Activated CD4-positive, alpha-beta memory T cell treated with anti-CD3 and anti-CD28 coated beads for 36 hours (primary cell): ENCODE results near the gene TTC29. TPM values are rescaled to one million over a fixed set of nuclear protein-coding genes. Genes with fewer than 3 reads are reported as not detected.
"Not testable (repeated sequence)": the region's sequence is repeated elsewhere in the genome, so short reads cannot be mapped to it uniquely, and the experiment has no call there.

Experiments
- CTCF ChIA-PET: fragments of 350-600 bp; sonication (Branson Sonifier 250); formaldehyde crosslinking; loops from one replicate; lab custom pipeline; 2021; ENCODE audit warnings: antibody characterized with exemption, inconsistent platforms; lab: Charles Lee
- POLR2A ChIA-PET: fragments of 350-600 bp; sonication (Branson Sonifier 250); formaldehyde crosslinking; loops from one replicate; lab custom pipeline; 2021; ENCODE audit warnings: antibody characterized with exemption; lab: Charles Lee
- DNase-seq: peaks from one replicate; pipeline ENCODE4 v3.0.0-alpha.2; 2020
- H3K27ac Mint-ChIP-seq: one replicate; pipeline ENCODE4 v1.8.0; 2021; ENCODE audit warnings: mixed read lengths
- H3K27me3 Mint-ChIP-seq: one replicate; pipeline ENCODE4 v1.8.0; 2021; ENCODE audit warnings: mixed read lengths
- H3K36me3 Mint-ChIP-seq: one replicate; pipeline ENCODE4 v1.8.0; 2021; ENCODE audit warnings: mixed read lengths
- H3K4me1 Mint-ChIP-seq: one replicate; pipeline ENCODE4 v1.8.0; 2021; ENCODE audit warnings: low read depth, mixed read lengths
- H3K4me3 Mint-ChIP-seq: one replicate; pipeline ENCODE4 v1.8.0; 2021; ENCODE audit warnings: mild to moderate bottlenecking, mixed read lengths
- H3K9me3 Mint-ChIP-seq: one replicate; pipeline ENCODE4 v1.8.0; 2021; ENCODE audit warnings: mixed read lengths
- intact Hi-C: fragments of 100-400 bp; cut with micrococcal nuclease; formaldehyde crosslinking; loops from one replicate; pipeline ENCODE4 v1.15.1; 2023
- total RNA-seq, 2 experiments: library from RNA; stranded (reverse); gene quantifications; one replicate each; pipeline ENCODE4 v1.2.3, GENCODE V29; 2021

Gene TTC29
- total RNA-seq, 2 experiments from 2014 or later: not detected

GRCh38 chr4:146847345-146847744 lies 98.3 kb downstream of the TTC29 start:
- peaks cover 1% of the 10 kb centered on the region for H3K27me3 Mint-ChIP-seq
- intact Hi-C loops: no loop called here
- ChIA-PET CTCF (no interaction called here), POLR2A (no interaction called here)
- H3K36me3 Mint-ChIP-seq: no peaks in the 10 kb centered on the region
- no peak for DNase-seq
- no peak overlapping the region for H3K27ac Mint-ChIP-seq
- H3K4me1 Mint-ChIP-seq: no peaks in the 10 kb centered on the region
- no peak overlapping the region for H3K4me3 Mint-ChIP-seq
- H3K9me3 Mint-ChIP-seq: no peaks in the 10 kb centered on the region

DNA sequence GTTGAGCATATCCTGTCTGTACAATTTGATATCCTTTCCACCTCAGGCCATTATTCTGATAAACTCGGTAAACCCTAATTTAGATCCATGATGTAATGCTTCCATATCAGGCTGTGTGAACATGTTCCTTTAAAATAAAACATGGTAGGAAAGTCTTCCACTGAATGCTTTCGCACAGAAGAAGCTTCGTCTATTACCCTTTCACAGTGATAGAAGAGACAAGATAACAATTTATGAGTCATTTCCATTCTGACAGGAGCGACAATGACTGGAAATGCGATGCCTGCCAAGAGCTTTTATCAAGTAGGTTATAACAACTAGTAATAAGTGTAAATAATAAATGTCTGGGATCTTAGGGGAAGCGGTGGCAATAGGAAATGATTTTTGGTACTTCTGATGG lies 98.8 kb downstream of the TTC29 start:
- intact Hi-C loops: no loop called here
- POLR2A ChIA-PET: no interaction called here
- no peak overlapping the region for H3K4me3 Mint-ChIP-seq

GRCh38 chr4:146844761-146845160 lies 100.9 kb downstream of the TTC29 start:
- no peak for DNase-seq
- no peak overlapping the region for H3K4me3 Mint-ChIP-seq
- H3K36me3 Mint-ChIP-seq: no peaks in the 10 kb centered on the region
- intact Hi-C loops: no loop called here
- H3K27me3 Mint-ChIP-seq: peaks cover 1% of the 10 kb centered on the region
- H3K27ac Mint-ChIP-seq: no peak overlapping the region
- ChIA-PET CTCF (no interaction called here), POLR2A (no interaction called here)
- no peaks in the 10 kb centered on the region for H3K9me3 Mint-ChIP-seq
- H3K4me1 Mint-ChIP-seq: no peaks in the 10 kb centered on the region

More for the DNA sequence above, 98.8 kb downstream of the TTC29 start:
- no peaks in the 10 kb centered on the region for H3K4me1 Mint-ChIP-seq
- H3K36me3 Mint-ChIP-seq: no peaks in the 10 kb centered on the region
- CTCF ChIA-PET: no interaction called here
- H3K27me3 Mint-ChIP-seq: peaks cover 1% of the 10 kb centered on the region
- H3K27ac Mint-ChIP-seq: no peak overlapping the region
- no peak for DNase-seq
- no peaks in the 10 kb centered on the region for H3K9me3 Mint-ChIP-seq

GRCh38 chr4:146842876-146843275 lies 102.8 kb downstream of the TTC29 start:
- DNase-seq: no peak
- ChIA-PET CTCF (no interaction called here), POLR2A (no interaction called here)
- Mint-ChIP-seq H3K27me3 (no peaks in the 10 kb centered on the region), H3K4me3 (no peak overlapping the region), H3K36me3 (no peaks in the 10 kb centered on the region), H3K9me3 (no peaks in the 10 kb centered on the region), H3K4me1 (no peaks in the 10 kb centered on the region), H3K27ac (no peak overlapping the region)
- intact Hi-C loops: no loop called here

GRCh38 chr4:146840731-146841130 lies 104.9 kb downstream of the TTC29 start:
- POLR2A ChIA-PET: no interaction called here

GRCh38 chr4:146835096-146835495 lies 110.6 kb downstream of the TTC29 start:
- Mint-ChIP-seq H3K4me3 (no peak overlapping the region), H3K27ac (no peak overlapping the region), H3K4me1 (no peaks in the 10 kb centered on the region), H3K36me3 (no peaks in the 10 kb centered on the region), H3K27me3 (peaks cover 2% of the 10 kb centered on the region), H3K9me3 (no peaks in the 10 kb centered on the region)
- ChIA-PET CTCF (no interaction called here), POLR2A (no interaction called here)
- intact Hi-C loops: no loop called here
- DNase-seq: no peak

More at GRCh38 chr4:146840731-146841130, 104.9 kb downstream of the TTC29 start:
- DNase-seq: no peak
- intact Hi-C loops: no loop called here
- no peaks in the 10 kb centered on the region for H3K4me1 Mint-ChIP-seq
- no peak overlapping the region for H3K4me3 Mint-ChIP-seq
- H3K27me3 Mint-ChIP-seq: no peaks in the 10 kb centered on the region
- H3K36me3 Mint-ChIP-seq: no peaks in the 10 kb centered on the region
- H3K27ac Mint-ChIP-seq: no peak overlapping the region
- CTCF ChIA-PET: no interaction called here
- H3K9me3 Mint-ChIP-seq: no peaks in the 10 kb centered on the region

- no peaks in the 10 kb centered on the region for H3K9me3 Mint-ChIP-seq
- peaks cover 2% of the 10 kb centered on the region for H3K27me3 Mint-ChIP-seq
- CTCF ChIA-PET: no interaction called here
- no peak overlapping the region for H3K4me3 Mint-ChIP-seq
- no peaks in the 10 kb centered on the region for H3K36me3 Mint-ChIP-seq
- no peak overlapping the region for H3K27ac Mint-ChIP-seq
- intact Hi-C loops: no loop called here
- no peak for DNase-seq
- H3K4me1 Mint-ChIP-seq: no peaks in the 10 kb centered on the region
- POLR2A ChIA-PET: no interaction called here
Observed at GRCh38 chr4:146834263-146835034, 111.2 kb downstream of the TTC29 start.

DNA sequence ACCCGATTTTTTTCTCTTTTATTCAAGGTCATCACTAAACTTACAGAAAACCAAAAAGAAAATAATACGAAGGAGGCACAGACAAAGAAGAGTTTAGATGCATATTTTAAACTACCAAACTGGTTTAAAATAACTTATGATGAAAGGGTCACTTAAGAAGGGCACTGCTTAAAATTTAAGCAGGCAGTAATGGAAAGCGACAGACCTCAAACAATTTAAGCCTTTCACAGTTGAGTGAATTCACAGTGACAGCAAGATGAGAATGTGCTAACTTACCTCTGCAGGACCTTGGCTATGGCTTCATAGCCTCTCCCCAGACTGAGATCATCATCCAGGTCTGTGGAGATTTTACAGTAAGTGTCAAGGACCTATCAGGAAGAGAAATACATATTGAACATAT lies 112.1 kb downstream of the TTC29 start:
- Mint-ChIP-seq H3K4me3 (no peak overlapping the region), H3K27me3 (peaks cover 2% of the 10 kb centered on the region), H3K9me3 (no peaks in the 10 kb centered on the region), H3K27ac (no peak overlapping the region), H3K36me3 (no peaks in the 10 kb centered on the region), H3K4me1 (no peaks in the 10 kb centered on the region)
- CTCF ChIA-PET: no interaction called here
- POLR2A ChIA-PET: no interaction called here
- intact Hi-C loops: no loop called here
- no peak for DNase-seq

DNA sequence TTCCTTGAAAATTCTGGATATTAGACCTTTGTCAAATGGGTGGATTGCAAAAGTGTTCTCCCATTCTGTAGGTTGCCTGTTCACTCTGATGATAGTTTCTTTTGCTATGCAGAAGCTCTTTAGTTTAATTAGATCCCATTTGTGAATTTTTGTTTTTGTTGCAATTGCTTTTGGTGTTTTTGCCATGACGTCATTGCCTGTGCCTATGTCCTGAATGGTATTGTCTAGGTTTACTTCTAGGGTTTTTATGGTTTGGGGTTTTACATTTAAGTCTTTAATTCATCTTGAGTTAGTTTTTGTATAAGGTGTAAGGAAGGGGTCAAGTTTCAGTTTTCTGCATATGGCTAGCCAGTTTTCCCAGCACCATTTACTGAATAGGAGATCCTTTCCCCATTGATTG lies 122.7 kb downstream of the TTC29 start:
- H3K27me3 Mint-ChIP-seq, CTCF ChIA-PET, H3K9me3 Mint-ChIP-seq, H3K27ac Mint-ChIP-seq, H3K4me1 Mint-ChIP-seq, H3K36me3 Mint-ChIP-seq, POLR2A ChIA-PET, intact Hi-C loops, H3K4me3 Mint-ChIP-seq, DNase-seq: not testable (repeated sequence)

- H3K27me3 Mint-ChIP-seq: peaks cover 1% of the 10 kb centered on the region
- intact Hi-C loops: no loop called here
- no peak overlapping the region for H3K4me3 Mint-ChIP-seq
Observed at GRCh38 chr4:146814750-146815149, 130.9 kb downstream of the TTC29 start.

DNA sequence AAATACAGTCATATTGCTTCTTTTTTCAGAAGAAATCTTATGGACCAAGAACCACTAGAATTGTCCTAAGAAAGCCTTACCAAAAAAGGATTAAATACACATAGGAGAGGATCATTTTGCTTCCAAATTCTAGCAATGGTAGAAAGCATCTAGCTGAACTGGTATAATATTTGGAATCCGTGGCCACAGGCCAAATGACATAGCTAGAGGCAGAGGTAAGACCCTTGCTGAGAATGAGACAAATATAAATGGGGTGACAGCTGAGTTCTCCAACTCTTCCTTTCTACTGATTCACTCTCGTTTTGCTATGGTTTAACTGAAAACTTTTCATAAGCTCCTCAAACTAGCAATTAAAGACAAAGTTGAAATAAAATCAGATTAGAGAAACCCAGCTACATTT lies 150.0 kb downstream of the TTC29 start:
- CTCF ChIA-PET: no interaction called here

More at GRCh38 chr4:146814750-146815149, 130.9 kb downstream of the TTC29 start:
- Mint-ChIP-seq H3K27ac (no peak overlapping the region), H3K4me1 (no peaks in the 10 kb centered on the region), H3K9me3 (peaks cover 2% of the 10 kb centered on the region), H3K36me3 (no peaks in the 10 kb centered on the region)
- ChIA-PET POLR2A (no interaction called here), CTCF (no interaction called here)
- no peak for DNase-seq

GRCh38 chr4:146793727-146794126 lies 151.9 kb downstream of the TTC29 start:
- POLR2A ChIA-PET: no interaction called here
- intact Hi-C loops: no loop called here
- Mint-ChIP-seq H3K36me3 (no peaks in the 10 kb centered on the region), H3K4me1 (no peaks in the 10 kb centered on the region), H3K9me3 (no peaks in the 10 kb centered on the region), H3K27ac (no peak overlapping the region), H3K27me3 (no peaks in the 10 kb centered on the region), H3K4me3 (no peak overlapping the region)
- DNase-seq: no peak
- CTCF ChIA-PET: interaction anchor here (0.7 kb wide), 1 partner anchor 80 kb away, joined by 3 read pairs; no protein-coding TSS in a partner anchor

More for the DNA sequence above, 150.0 kb downstream of the TTC29 start:
- DNase-seq: no peak
- POLR2A ChIA-PET: no interaction called here
- peaks cover 3% of the 10 kb centered on the region for H3K27me3 Mint-ChIP-seq
- no peak overlapping the region for H3K4me3 Mint-ChIP-seq
- H3K9me3 Mint-ChIP-seq: no peaks in the 10 kb centered on the region
- no peak overlapping the region for H3K27ac Mint-ChIP-seq
- H3K4me1 Mint-ChIP-seq: no peaks in the 10 kb centered on the region
- intact Hi-C loops: no loop called here
- H3K36me3 Mint-ChIP-seq: no peaks in the 10 kb centered on the region

DNA sequence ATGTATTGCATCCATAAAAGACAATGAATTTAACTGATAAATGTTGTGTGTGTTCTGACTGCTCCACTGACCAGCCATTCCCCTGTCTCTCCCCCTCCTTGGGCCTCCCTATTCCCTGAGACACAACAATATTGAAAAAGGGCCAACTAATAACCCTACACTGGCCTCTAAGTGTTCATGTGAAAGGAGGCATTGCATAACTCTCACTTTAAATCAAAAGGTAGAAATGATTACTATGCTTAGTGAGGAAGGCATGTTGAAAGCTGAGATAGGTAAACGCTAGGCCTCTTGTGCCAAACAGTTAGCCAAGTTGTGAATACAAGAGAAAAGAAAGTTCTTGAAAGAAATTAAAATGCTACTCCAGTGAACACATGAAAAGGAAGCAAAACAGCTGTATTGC lies 154.2 kb downstream of the TTC29 start:
- no peaks in the 10 kb centered on the region for H3K36me3 Mint-ChIP-seq
- H3K9me3 Mint-ChIP-seq: no peaks in the 10 kb centered on the region
- CTCF ChIA-PET: no interaction called here
- no peaks in the 10 kb centered on the region for H3K27me3 Mint-ChIP-seq
- H3K27ac Mint-ChIP-seq: no peak overlapping the region
- intact Hi-C loops: no loop called here
- POLR2A ChIA-PET: no interaction called here
- H3K4me3 Mint-ChIP-seq: no peak overlapping the region
- no peak for DNase-seq
- no peaks in the 10 kb centered on the region for H3K4me1 Mint-ChIP-seq
